Heart right ventricle (tissue), 16 donors: ENCODE data around the gene FHIT. TPM values are rescaled to one million over a fixed set of nuclear protein-coding genes. Genes with fewer than 3 reads are reported as not detected.

ENCODE experiments used
- ATAC-seq, 8 donors: fragments of 200-7000 bp; cut with Tn5 transposase; one replicate each; pipeline ENCODE4 v1.9.1; 2020; ENCODE audit warnings: mild to moderate bottlenecking in 8 of 8, moderate library complexity in 8 of 8, moderate number of reproducible peaks in 1 of 8
- DNase-seq, 2 donors: peaks; one replicate each; pipeline ENCODE4 v3.0.0-alpha.2; 2020
- H3K27ac ChIP-seq, 10 donors: fragments of 200-600 bp; sonication (generic) in 2 of 10; one replicate each; pipeline versions ENCODE4 v1.5.0 to v1.8.0; 2020 to 2022; ENCODE audit warnings: mild to moderate bottlenecking in 3 of 10
- H3K27me3 ChIP-seq, 7 donors: fragments of 200-600 bp; one replicate each; pipeline ENCODE4 v1.8.0; 2021 to 2022; ENCODE audit warnings: mild to moderate bottlenecking in 2 of 7
- H3K36me3 ChIP-seq, 9 donors: fragments of 200-600 bp; sonication (generic) in 1 of 9; one replicate each; pipeline versions ENCODE4 v1.5.0 to v1.8.0; 2020 to 2022; ENCODE audit warnings: mild to moderate bottlenecking in 2 of 9
- H3K4me1 ChIP-seq, 9 donors: fragments of 200-600 bp; sonication (generic) in 1 of 9; one replicate each; pipeline versions ENCODE4 v1.5.0 to v1.8.0; 2020 to 2022; ENCODE audit warnings: mild to moderate bottlenecking in 4 of 9
- H3K4me3 ChIP-seq, 10 donors: fragments of 200-600 bp; sonication (generic) in 2 of 10; one replicate each; pipeline versions ENCODE4 v1.5.0 to v1.8.0; 2020 to 2022; ENCODE audit warnings: mild to moderate bottlenecking in 7 of 10, moderate library complexity in 2 of 10
- H3K9me3 ChIP-seq, 11 donors: fragments of 200-600 bp in 10 of 11; sonication (generic) in 2 of 11; one replicate each; pipeline versions ENCODE4 v1.5.0 to v1.8.0; 2013 to 2022; ENCODE audit warnings: mild to moderate bottlenecking in 2 of 11, control low read depth in 1 of 11, moderate library complexity in 1 of 11
- CTCF ChIP-seq, 9 donors: fragments of 200-600 bp; sonication (generic) in 2 of 9; IDR thresholded peaks; one replicate each; pipeline versions ENCODE4 v1.5.0 to v1.8.0; 2021 to 2022; ENCODE audit warnings: antibody characterized with exemption in 9 of 9, mild to moderate bottlenecking in 5 of 9, moderate library complexity in 1 of 9
- WGBS, 2 donors: extraction: QIAGEN DNeasy Blood & Tissue Kit; methylation state at CpG; one replicate each; pipeline ENCODE4 v1.1.7; 2013; ENCODE audit warnings: inconsistent platforms in 1 of 2; 5-methylcytosine and 5-hydroxymethylcytosine counted together
- intact Hi-C, 10 donors: fragments of 100-400 bp; cut with DNase I; formaldehyde crosslinking; loops; one replicate each; pipeline versions ENCODE4 v1.11.1 to v1.14.2; 2022
- polyA plus RNA-seq, 2 donors: library from polyadenylated mRNA; stranded (reverse); fragments of 200-250 nt; gene quantifications; one replicate each; pipeline ENCODE4 v1.2.3, GENCODE V29; 2013
- total RNA-seq, 10 donors: library from RNA; stranded (reverse); fragmentation: NEBNext Ultra II Directional in 3 of 10; extraction: Animal tissue kit (Norgen Biotek cat#: 25700) in 3 of 10; gene quantifications; one replicate each; pipeline versions ENCODE4 v1.2.1 to v1.2.4, GENCODE V29; 2021 to 2023
- donor health status: Arrhythmogenic right ventricular cardiomyopathy.
- donor health status: ischemic (EF 13 %, LVEDD 7.1; RV severe dilation, severe dysfunction).
- donor health status: healthy with polysubstance abuse.
- donor health status: DM: no; HTN: yes; CAD: no.
- donor health status: DM: no; HTN: no; CAD: no.
- donor health status: ischemic (EF 25% LVEDD 6.9; RV normal size, moderate dysfunction).
- donor health status: ischemic (EF 25% LVEDD 5.7; RV mildly dilated, moderate dysfunction).
- donor health status: healthy.
- donor health status: DM: yes; HTN: yes; CAD: no.
- donor health status: Ischemic cardiomyopathy.
- donor health status: ischemic (EF 35%, LVEDD 5.7; RV mildly dilated, moderate dysfunction).
- donor health status: nonischemic (EF 11% LVEDD 7.7; RV severe dilation, severe dysfunction).
- donor health status: DM: yes; HTN: yes; CAD: no.
- donor health status: PGD.
- donor health status: ischemic (EF 29% LVEDD 5.4; RV normal size, mild dysfunction).
- donor health status: nonischemic (EF 23%, LVEDD 6.1; RV moderate dilation, normal function).

Gene FHIT
- total and polyA plus RNA-seq, 12 donors, result 4.7 to 25.5 (median 18.3) TPM

- WGBS, 2 donors, result 84 to 85% methylated on average over 6 of the region's 6 CpGs
- intact Hi-C loops, result no loop called here
- ATAC-seq (no peak), DNase-seq (no peak)
- Histone ChIP-seq H3K4me1 (no peaks in the 10 kb centered on the region), H3K4me3 (no peak overlapping the region), H3K9me3 (peaks cover 0 to 6% (median 0%) of the 10 kb centered on the region in 11 donors), H3K27me3 (no peaks in the 10 kb centered on the region), H3K27ac (no peak overlapping the region), H3K36me3 (no peaks in the 10 kb centered on the region)
- no peak for TF ChIP-seq CTCF (IDR thresholded peaks at IDR 0.05)
These were observed 937.2 kb downstream of the FHIT start for GRCh38 chr3:60313951-60314461.

GRCh38 chr3:60313231-60313798 lies 937.9 kb downstream of the FHIT start:
- Histone ChIP-seq H3K4me1 (no peaks in the 10 kb centered on the region), H3K36me3 (no peaks in the 10 kb centered on the region), H3K27ac (no peak overlapping the region), H3K9me3 (peaks cover 0 to 6% (median 0%) of the 10 kb centered on the region in 11 donors), H3K27me3 (no peaks in the 10 kb centered on the region), H3K4me3 (no peak overlapping the region)
- intact Hi-C loops, result no loop called here
- ATAC-seq (no peak), DNase-seq (no peak)
- 60 to 77% methylated on average over 4 of the region's 4 CpGs for WGBS, 2 donors
- no peak for TF ChIP-seq CTCF (IDR thresholded peaks at IDR 0.05)

- no peaks in the 10 kb centered on the region for H3K27me3 ChIP-seq
- WGBS, 2 donors, result 80 to 84% methylated on average over 6 of the region's 6 CpGs
- no peak overlapping the region for H3K4me3 ChIP-seq
- no peaks in the 10 kb centered on the region for H3K36me3 ChIP-seq
- TF ChIP-seq CTCF (IDR thresholded peaks at IDR 0.05), result no peak
- H3K4me1 ChIP-seq, result no peaks in the 10 kb centered on the region
- intact Hi-C loops, result no loop called here
- DNase-seq (no peak), ATAC-seq (no peak)
- peaks cover 0 to 2% (median 0%) of the 10 kb centered on the region in 11 donors for H3K9me3 ChIP-seq
- H3K27ac ChIP-seq, result no peak overlapping the region
These were observed 941.5 kb downstream of the FHIT start for GRCh38 chr3:60309539-60310268.

GRCh38 chr3:60308808-60309207 lies 942.4 kb downstream of the FHIT start:
- no peak for ATAC-seq
- 73 to 76% methylated on average over 3 of the region's 3 CpGs for WGBS, 2 donors
- H3K27me3 ChIP-seq, result no peaks in the 10 kb centered on the region
- no peak for DNase-seq
- intact Hi-C loops, result no loop called here
- no peaks in the 10 kb centered on the region for H3K4me1 ChIP-seq
- H3K4me3 ChIP-seq, result no peak overlapping the region
- TF ChIP-seq CTCF (IDR thresholded peaks at IDR 0.05), result no peak
- H3K27ac ChIP-seq, result no peak overlapping the region
- no peaks in the 10 kb centered on the region for H3K9me3 ChIP-seq
- no peaks in the 10 kb centered on the region for H3K36me3 ChIP-seq
